Metanephros (tissue), 1 donor: ENCODE data around the gene SPANXD. TPM values are rescaled to one million over a fixed set of nuclear protein-coding genes. Genes with fewer than 3 reads are reported as not detected.

Source experiments
- total RNA-seq: library from RNA; depleted of rRNA; stranded (reverse); fragments of >200 nt; gene quantifications from one replicate; pipeline ENCODE4 v1.2.3, GENCODE V29; 2014

SPANXD gene, protein sequence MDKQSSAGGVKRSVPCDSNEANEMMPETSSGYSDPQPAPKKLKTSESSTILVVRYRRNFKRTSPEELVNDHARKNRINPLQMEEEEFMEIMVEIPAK
- total RNA-seq, result not detected

GRCh38 chrX:141698639-141699038, at the start of gene SPANXD:
Gene SPANXD, minus strand, starts transcription at chrX:141698739. Its CDS starts 334 bp downstream, at chrX:141698405.

Other genes starting within 250 kb of the SPANXD start
- not detected for gene SPANXA1, start 114.0 kb downstream of the SPANXD start, total RNA-seq
- gene SPANXA2, start 109.0 kb downstream of the SPANXD start, total RNA-seq, result not detected
- gene MAGEC3, start 139.6 kb upstream of the SPANXD start, total RNA-seq, result not detected
- gene MAGEC1, start 205.2 kb upstream of the SPANXD start, total RNA-seq, result not detected